Measurements from ENCODE around the gene NCOR2. TPM values are rescaled to one million over a fixed set of nuclear protein-coding genes. Genes with fewer than 3 reads are reported as not detected.

NCOR2 gene
- polyA plus RNA-seq, 6 donors from 2014 or later: 2.4 to 15.8 (median 4.0) TPM

DNA sequence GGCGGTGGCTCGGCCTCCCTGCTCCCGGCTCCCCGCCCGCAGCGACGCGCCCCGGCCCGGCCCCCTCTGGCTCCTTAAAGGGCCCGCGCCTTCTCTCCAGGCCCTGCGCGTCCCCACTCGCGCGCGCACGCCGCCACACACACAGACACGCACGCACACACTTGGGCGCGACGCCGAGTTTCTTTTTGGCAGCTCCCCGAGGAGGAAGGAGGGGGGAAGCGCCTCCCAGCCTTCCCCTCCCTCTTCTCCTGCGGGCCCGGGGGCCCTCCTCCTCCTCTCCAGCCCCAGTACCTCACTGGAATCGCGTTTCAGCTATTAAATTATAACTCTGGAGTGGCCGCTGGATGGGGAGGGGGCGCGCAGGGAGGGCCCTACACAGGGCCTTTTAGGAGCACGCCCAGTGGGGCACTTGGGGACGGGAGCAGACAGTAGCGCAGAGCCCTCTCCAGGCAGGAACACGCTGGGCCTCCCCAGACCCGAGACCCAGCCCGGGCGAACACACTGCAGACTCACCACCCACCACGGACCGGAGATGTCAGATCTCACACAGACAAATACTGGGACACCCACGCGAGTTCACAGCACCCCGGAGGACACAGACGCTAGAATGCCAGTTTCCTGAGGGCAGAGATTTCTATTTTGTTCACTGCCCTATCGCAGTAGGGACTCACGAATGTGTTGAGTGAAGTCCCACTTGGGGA lies 411 bp upstream of the NCOR2 start:
- no peaks in the 10 kb centered on the region for H3K27me3 Mint-ChIP-seq
- peak overlapping the region; percentile 85 to 93 (median 88) for H3K4me3 Mint-ChIP-seq
- ATAC-seq (ENCODE audit: low read depth in 2 of 2): peak; percentile 51 to 61
- H3K27ac Mint-ChIP-seq: peak overlapping the region; percentile 60 to 92 (median 82)
- peak; percentile 68 for DNase-seq
- H3K4me1 Mint-ChIP-seq: peaks cover 26 to 41% (median 27%) of the 10 kb centered on the region in 3 donors
- no peaks in the 10 kb centered on the region for H3K9me3 Mint-ChIP-seq
- no peaks in the 10 kb centered on the region for H3K36me3 Mint-ChIP-seq

DNA sequence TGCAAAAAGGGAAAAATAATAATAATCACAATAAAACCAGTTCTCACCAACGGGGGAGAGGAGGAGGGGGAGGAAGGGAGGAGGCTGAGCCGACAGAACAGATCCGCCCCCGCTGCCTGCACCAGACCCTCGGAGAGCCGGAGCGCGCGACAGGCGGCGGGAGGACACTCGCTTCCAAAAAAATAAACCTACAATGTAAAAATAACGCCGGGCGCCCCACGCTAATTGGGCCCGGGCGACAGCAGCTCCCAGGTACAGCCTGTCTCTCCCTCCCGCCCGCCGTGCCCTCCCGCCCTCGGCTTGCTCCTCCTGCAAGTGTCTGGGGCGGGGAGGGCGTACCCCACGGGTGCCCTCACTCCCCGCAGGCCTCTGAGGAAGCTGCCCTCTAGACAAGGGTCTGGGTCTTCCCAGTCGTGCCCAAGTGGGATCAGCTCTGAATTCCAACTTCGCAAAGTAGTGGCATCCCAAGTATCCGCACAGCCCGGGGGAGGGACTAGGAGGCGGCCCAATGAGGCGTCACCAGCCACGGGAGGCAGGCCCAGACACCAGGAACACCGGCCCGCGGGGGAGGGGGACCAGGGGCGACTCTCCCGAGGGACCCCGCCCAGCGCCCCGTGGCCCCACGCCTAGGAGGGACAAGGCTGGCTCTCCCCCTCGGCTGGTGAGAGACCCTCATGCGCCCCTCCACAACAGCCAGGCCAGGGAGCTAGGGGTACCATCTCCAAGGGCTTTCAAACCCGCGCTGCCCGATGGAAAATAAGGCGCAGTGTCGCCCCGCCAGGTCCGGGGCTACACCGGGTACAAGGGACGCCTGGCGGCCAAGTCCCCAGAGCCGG lies 1.0 kb downstream of the NCOR2 start:
- Mint-ChIP-seq H3K9me3 (no peaks in the 10 kb centered on the region), H3K4me1 (peaks cover 29 to 50% (median 34%) of the 10 kb centered on the region in 3 donors), H3K4me3 (peak overlapping the region; percentile 89 to 97 (median 91)), H3K36me3 (no peaks in the 10 kb centered on the region), H3K27me3 (no peaks in the 10 kb centered on the region), H3K27ac (peak overlapping the region; percentile 53 to 92 (median 88))
- ATAC-seq (ENCODE audit: low read depth in 2 of 2) (peak; percentile 35 to 41), DNase-seq (peak; percentile 51)

DNA sequence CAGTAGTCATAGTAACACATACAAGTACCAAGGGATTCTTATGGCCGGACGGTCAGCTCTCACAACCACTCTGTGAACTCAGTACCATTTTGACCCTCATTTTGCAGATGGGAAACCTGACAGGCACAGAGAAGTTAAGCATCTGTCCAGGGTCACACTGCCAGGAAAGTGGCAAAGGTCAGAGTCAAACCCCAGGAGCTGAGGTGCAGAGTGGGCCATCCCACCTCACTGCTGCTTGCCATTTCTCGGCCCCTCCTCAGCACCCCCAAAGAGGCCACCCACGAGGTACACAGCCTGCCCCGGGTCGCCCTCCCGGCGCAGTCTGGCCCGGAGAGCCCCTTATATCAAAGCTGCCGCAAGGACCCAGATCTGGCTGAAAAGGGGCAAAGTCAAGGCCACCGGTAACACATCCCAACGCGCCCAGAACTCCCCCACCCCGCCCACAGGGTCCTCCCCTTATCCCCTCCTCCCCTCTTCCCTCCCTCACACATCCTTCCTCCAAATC lies 1.7 kb downstream of the NCOR2 start:
- Mint-ChIP-seq H3K27me3 (no peaks in the 10 kb centered on the region), H3K27ac (peak overlapping the region in 5 of 6 donors; percentile 33 to 87 (median 70)), H3K36me3 (no peaks in the 10 kb centered on the region), H3K4me3 (peak overlapping the region; percentile 89 to 97 (median 91)), H3K4me1 (peaks cover 36 to 57% (median 40%) of the 10 kb centered on the region in 3 donors), H3K9me3 (no peaks in the 10 kb centered on the region)
- no peak for ATAC-seq (ENCODE audit: low read depth in 2 of 2)
- no peak for DNase-seq

DNA sequence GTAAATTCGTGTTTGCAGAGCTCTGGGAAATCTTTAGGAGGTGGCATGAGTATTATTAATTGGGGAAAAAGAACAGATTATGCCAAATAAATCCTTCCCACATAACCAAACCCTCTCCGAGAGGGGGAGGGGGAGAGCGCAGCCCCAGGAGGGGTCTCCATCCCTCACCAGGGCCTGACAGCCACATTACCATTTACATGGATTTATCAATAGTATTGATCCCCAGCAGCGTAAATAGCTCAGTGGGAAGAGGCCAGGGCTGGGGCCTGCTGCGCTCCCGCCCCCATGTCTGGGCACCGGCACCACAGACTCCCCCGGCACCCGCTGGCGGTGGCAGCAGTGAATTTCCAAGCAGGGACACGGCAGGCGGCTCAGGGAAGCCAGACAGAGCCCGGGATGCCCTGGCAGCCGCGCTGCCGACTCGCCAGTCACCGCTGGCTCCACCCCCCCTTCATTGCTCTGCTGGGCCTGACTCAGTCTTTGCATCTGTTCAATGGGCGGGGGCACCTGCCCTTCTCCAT lies 2.4 kb downstream of the NCOR2 start:
- Mint-ChIP-seq H3K4me3 (peak overlapping the region in 7 of 8 donors; percentile 42 to 95 (median 91)), H3K27ac (peak overlapping the region in 2 of 6 donors; percentile 26 to 87), H3K36me3 (no peaks in the 10 kb centered on the region), H3K9me3 (no peaks in the 10 kb centered on the region), H3K27me3 (no peaks in the 10 kb centered on the region), H3K4me1 (peaks cover 38 to 58% (median 46%) of the 10 kb centered on the region in 3 donors)
- DNase-seq (no peak), ATAC-seq (ENCODE audit: low read depth in 2 of 2) (no peak)

DNA sequence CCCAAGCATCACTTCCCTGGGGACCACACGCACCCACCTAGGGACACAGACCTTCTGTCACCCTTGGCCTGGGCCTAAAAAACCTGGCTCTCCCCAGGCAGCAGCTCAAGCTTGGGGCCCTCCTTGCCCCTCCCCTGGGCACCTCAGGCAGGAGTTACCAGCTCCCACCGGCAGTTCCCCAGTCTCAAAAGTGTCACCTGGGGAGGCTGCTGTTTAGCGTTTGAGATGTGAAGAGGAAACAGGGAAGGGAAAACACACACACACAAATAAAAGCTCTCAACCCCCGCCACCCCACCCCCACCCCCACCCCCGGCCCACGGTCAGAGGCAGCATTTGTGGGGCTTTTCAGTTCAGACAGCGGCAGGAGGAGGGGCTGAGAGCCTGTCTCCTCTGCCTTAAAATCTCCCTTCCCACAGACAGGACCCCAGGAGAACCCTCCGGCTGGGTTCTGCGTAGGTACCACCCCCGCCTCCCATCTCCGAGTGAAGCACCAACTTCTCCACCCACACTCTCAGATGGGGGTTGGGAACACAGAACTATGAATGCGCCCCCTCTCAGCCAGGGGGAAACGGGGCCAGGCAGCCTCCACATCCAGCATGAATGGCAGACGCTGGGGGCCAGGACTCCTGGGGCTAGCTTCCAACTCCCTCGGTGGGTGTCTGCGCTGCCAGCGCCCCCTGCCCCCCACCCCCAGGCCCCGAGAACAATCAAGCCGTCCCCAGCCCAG lies 3.0 kb downstream of the NCOR2 start:
- Mint-ChIP-seq H3K36me3 (peaks cover 0 to 6% of the 10 kb centered on the region in 2 donors), H3K27ac (peak overlapping the region in 2 of 6 donors; percentile 84 to 87), H3K4me3 (peak overlapping the region in 5 of 8 donors; percentile 16 to 95 (median 89)), H3K9me3 (peaks cover 0 to 2% (median 0%) of the 10 kb centered on the region in 7 donors), H3K4me1 (peaks cover 39 to 57% (median 46%) of the 10 kb centered on the region in 3 donors), H3K27me3 (no peaks in the 10 kb centered on the region)
- no peak for DNase-seq
- no peak for ATAC-seq (ENCODE audit: low read depth in 2 of 2)

DNA sequence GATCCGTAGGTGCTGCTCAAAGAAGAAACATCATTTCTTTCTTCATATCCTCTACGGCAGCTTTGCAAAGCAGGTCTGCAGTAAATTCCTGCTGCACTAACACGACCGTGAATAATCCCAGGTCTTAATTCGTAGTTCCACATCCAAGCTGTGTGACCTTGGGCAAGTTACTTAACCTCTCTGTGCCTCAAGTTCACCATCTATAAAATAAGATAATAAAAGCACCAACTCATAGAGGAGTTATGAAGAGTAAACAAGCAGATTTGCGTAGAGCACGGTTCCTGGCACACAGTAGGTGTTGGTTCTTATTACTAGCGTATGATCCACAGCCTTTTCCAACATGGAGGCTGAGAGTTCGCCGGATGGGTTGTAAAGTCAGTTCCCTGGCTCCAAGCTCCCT lies 3.6 kb downstream of the NCOR2 start:
- DNase-seq (no peak), ATAC-seq (ENCODE audit: low read depth in 2 of 2) (no peak)
- H3K27ac Mint-ChIP-seq: peak overlapping the region in 2 of 6 donors; percentile 20 to 87
- H3K36me3 Mint-ChIP-seq: peaks cover 0 to 9% of the 10 kb centered on the region in 2 donors
- H3K4me1 Mint-ChIP-seq: peaks cover 40 to 51% (median 45%) of the 10 kb centered on the region in 3 donors
- H3K9me3 Mint-ChIP-seq: peaks cover 0 to 3% (median 0%) of the 10 kb centered on the region in 7 donors
- peak overlapping the region in 5 of 8 donors; percentile 32 to 90 (median 62) for H3K4me3 Mint-ChIP-seq
- no peaks in the 10 kb centered on the region for H3K27me3 Mint-ChIP-seq

DNA sequence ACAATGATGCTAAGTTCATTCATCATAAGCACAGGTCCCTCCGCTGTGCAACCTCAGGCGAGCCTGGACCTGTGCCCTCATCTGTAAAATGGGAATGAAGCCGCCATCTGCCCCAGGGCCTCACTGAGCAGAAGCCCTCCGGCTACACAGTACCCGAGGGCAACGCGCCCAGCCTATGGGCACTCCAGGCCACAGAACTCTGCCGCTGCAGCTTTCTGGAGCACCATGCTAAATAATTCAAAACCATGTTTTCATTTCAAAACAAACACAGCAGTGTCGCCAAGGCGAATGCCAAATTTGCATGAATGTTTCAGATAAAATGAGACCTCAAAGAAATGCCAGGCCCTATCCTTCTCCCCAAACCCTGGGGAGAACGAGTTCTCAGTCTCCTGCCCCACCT lies 4.0 kb downstream of the NCOR2 start:
- peaks cover 36 to 47% (median 42%) of the 10 kb centered on the region in 3 donors for H3K4me1 Mint-ChIP-seq
- peaks cover 0 to 9% of the 10 kb centered on the region in 2 donors for H3K36me3 Mint-ChIP-seq
- no peaks in the 10 kb centered on the region for H3K27me3 Mint-ChIP-seq
- no peak for DNase-seq
- H3K9me3 Mint-ChIP-seq: peaks cover 0 to 3% (median 0%) of the 10 kb centered on the region in 7 donors
- ATAC-seq (ENCODE audit: low read depth in 2 of 2): no peak
- peak overlapping the region in 5 of 8 donors; percentile 32 to 90 (median 53) for H3K4me3 Mint-ChIP-seq
- H3K27ac Mint-ChIP-seq: no peak overlapping the region

DNA sequence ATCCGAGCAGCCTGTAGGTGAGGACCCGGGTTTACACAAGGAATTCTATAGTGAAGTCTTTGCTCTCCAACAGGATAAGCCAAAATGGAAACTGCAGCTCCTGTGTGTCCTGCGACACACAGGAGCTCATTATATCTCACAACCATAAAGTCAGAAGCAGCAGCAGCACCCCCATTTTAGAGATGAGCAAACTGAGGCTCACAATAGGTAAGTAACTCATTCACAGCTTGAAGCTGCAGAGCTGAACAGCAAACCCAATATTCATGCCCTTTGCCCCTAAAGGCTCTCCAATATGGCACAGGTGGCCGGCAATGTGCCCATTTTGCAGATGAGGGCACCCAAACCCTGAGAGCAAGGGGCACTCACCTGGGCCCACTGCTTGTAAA lies 4.6 kb downstream of the NCOR2 start:
- Mint-ChIP-seq H3K4me1 (peaks cover 30 to 46% (median 39%) of the 10 kb centered on the region in 3 donors), H3K36me3 (peaks cover 0 to 9% of the 10 kb centered on the region in 2 donors), H3K4me3 (peak overlapping the region in 1 of 8 donors; percentile 74), H3K27ac (peak overlapping the region in 1 of 6 donors; percentile 8), H3K9me3 (peaks cover 0 to 3% (median 0%) of the 10 kb centered on the region in 7 donors), H3K27me3 (no peaks in the 10 kb centered on the region)
- ATAC-seq (ENCODE audit: low read depth in 2 of 2) (no peak), DNase-seq (no peak)

DNA sequence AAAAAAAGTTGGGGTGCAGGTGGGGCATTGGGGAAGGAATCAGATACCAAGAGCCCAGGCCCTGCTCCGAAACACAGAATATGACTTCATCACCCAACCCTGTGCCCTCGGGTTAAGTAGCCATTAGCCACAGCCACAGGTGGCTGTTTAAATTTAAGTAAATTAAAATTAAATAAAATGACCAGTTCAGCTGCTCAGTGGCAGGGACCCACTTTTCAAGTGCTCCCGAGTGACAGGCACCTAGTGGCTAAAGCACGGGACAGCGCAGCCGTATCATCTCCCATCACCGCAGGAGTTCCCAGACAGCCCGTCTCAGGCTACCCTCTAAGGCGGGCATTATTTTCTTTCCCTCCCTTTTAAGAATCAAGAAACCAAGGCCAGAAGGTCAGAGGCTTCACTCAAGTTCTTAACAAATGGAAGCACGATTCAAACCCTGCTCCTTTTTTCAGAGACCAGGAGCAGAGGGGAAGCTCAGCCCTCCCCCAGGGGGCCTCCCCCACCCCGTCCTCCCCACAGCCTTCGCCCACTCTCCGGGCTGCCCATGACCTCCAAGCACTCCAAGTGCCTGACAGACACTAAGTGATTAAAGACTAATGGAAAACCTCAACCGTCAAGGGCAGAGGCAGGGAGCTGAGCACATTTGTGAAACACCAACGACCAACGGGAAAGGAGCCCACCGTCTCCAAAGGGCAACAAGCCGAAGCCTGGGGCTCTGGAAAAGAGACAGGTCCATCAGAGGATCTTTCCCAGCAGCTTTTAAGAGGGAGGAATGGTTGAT lies 5.2 kb downstream of the NCOR2 start:
- peak overlapping the region in 1 of 6 donors; percentile 66 for H3K27ac Mint-ChIP-seq
- H3K4me1 Mint-ChIP-seq: peaks cover 30 to 46% (median 42%) of the 10 kb centered on the region in 3 donors
- H3K36me3 Mint-ChIP-seq: peaks cover 0 to 9% of the 10 kb centered on the region in 2 donors
- no peaks in the 10 kb centered on the region for H3K27me3 Mint-ChIP-seq
- peaks cover 0 to 3% (median 0%) of the 10 kb centered on the region in 7 donors for H3K9me3 Mint-ChIP-seq
- peak overlapping the region in 2 of 8 donors; percentile 25 to 74 for H3K4me3 Mint-ChIP-seq
- no peak for ATAC-seq (ENCODE audit: low read depth in 2 of 2)
- DNase-seq: no peak

DNA sequence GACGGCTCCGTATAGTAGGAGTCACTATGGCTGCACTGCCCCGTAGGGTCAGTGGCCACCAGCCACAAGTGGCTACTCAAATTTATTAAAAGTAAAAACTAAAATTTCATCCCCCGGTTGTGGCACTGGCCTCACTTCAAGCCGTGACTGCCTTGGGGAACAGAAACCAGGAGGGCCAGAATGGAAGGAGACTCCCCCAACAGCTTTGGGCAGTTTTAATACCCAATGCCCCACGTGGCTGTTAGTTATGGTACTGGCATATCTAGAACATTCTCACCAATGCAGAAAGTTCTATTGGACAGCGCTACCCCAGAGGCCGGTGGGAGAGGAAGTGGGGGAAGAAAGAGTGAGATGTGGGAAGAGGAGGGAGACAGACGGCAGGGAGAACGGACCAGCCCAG lies 6.2 kb downstream of the NCOR2 start:
- Mint-ChIP-seq H3K27me3 (no peaks in the 10 kb centered on the region), H3K9me3 (peaks cover 0 to 3% (median 0%) of the 10 kb centered on the region in 7 donors), H3K4me1 (peaks cover 28 to 49% (median 49%) of the 10 kb centered on the region in 3 donors), H3K27ac (peak overlapping the region in 3 of 6 donors; percentile 69 to 77 (median 77)), H3K4me3 (peak overlapping the region in 2 of 8 donors; percentile 53 to 67), H3K36me3 (peaks cover 0 to 9% of the 10 kb centered on the region in 2 donors)
- DNase-seq: no peak
- ATAC-seq (ENCODE audit: low read depth in 2 of 2): no peak

DNA sequence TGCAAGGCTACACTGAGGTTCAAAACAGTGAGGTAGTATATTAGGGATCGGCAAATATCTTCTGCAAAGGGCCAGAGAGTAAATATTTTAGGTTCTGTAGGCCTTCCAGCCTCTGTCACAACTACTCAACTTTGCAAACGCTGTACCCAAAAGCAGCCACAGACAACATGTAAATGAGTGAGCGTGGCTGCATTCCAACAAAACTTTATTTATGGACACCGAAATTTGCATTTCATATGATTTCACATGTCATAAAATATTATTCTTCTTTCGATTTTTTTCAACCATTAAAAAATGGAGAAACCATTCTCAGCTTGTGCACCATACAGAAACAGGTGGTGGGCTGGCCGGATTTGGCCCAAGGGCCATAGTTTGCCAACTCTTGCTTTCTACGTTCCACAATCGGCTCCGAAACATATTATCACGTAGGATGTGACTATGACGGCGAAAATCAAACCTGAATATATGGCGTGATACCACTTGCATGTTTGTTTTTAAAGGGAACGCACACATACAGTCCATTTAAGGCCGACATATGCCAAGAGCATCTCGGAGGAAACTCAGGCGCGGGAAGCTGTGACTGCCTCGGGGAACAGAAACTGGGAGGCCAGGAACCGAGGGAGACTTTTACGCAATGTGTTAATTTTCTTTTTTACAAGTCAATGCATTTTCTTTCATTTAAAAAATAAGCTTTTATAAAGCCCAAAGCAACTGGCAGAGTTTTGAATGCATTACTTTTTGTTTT lies 7.1 kb downstream of the NCOR2 start:
- ATAC-seq (ENCODE audit: low read depth in 2 of 2) (no peak), DNase-seq (no peak)
- Mint-ChIP-seq H3K4me1 (peaks cover 21 to 49% (median 49%) of the 10 kb centered on the region in 3 donors), H3K36me3 (peaks cover 0 to 9% of the 10 kb centered on the region in 2 donors), H3K9me3 (peaks cover 0 to 3% (median 0%) of the 10 kb centered on the region in 7 donors), H3K4me3 (peak overlapping the region in 1 of 8 donors; percentile 13), H3K27me3 (no peaks in the 10 kb centered on the region), H3K27ac (peak overlapping the region in 1 of 6 donors; percentile 65)
